ENCODE results near the gene CGB2.
"Not testable (repeated sequence)": the region's sequence is repeated elsewhere in the genome, so short reads cannot be mapped to it uniquely, and the experiment has no call there.

The CGB2 gene

GRCh38 chr19:49031642-49032301 is at the start of gene CGB2:
Gene CGB2 (plus strand): TSS chr19:49031890. CDS start chr19:49032096, 206 bp downstream.
- DNase-seq (ENCODE audit: low spot score): not testable (repeated sequence)

GRCh38 chr19:48982280-48982679 is 49.4 kb upstream of the CGB2 start:
- no peak for DNase-seq (ENCODE audit: low spot score)

GRCh38 chr19:48985711-48986110 is 46.0 kb upstream of the CGB2 start:
- DNase-seq (ENCODE audit: low spot score): no peak

GRCh38 chr19:48986211-48986610 is 45.5 kb upstream of the CGB2 start:
- DNase-seq (ENCODE audit: low spot score): no peak

GRCh38 chr19:48987323-48987722 is 44.4 kb upstream of the CGB2 start:
- no peak for DNase-seq (ENCODE audit: low spot score)

- DNase-seq (ENCODE audit: low spot score): no peak
Observed at GRCh38 chr19:48988286-48988685, 43.4 kb upstream of the CGB2 start.

- no peak for DNase-seq (ENCODE audit: low spot score)
Observed at GRCh38 chr19:48988860-48989259, 42.8 kb upstream of the CGB2 start.

GRCh38 chr19:48989701-48990291 is 41.9 kb upstream of the CGB2 start:
- DNase-seq (ENCODE audit: low spot score): no peak

- DNase-seq (ENCODE audit: low spot score): no peak
Observed at GRCh38 chr19:48990400-48990799, 41.3 kb upstream of the CGB2 start.

GRCh38 chr19:48991011-48991609 is 40.6 kb upstream of the CGB2 start:
- no peak for DNase-seq (ENCODE audit: low spot score)

GRCh38 chr19:48991873-48992580 is 39.7 kb upstream of the CGB2 start:
- DNase-seq (ENCODE audit: low spot score): no peak

- no peak for DNase-seq (ENCODE audit: low spot score)
Observed at GRCh38 chr19:48992581-48993174, 39.0 kb upstream of the CGB2 start.

GRCh38 chr19:48993175-48994034 is 38.3 kb upstream of the CGB2 start, which contains the start of the genes GYS1 and RUVBL2:
Gene GYS1 (minus strand): TSS chr19:48993309. CDS start chr19:48993112, 197 bp downstream.
Gene RUVBL2 (plus strand): TSS chr19:48993887. CDS start chr19:48993912, 25 bp downstream.
- DNase-seq (ENCODE audit: low spot score): peak; percentile 99

- DNase-seq (ENCODE audit: low spot score): no peak
Observed at GRCh38 chr19:48994035-48994386, 37.7 kb upstream of the CGB2 start.

GRCh38 chr19:48997972-48998371 is 33.7 kb upstream of the CGB2 start:
- no peak for DNase-seq (ENCODE audit: low spot score)

GRCh38 chr19:48999481-49000325 is 32.0 kb upstream of the CGB2 start:
- DNase-seq (ENCODE audit: low spot score): no peak

GRCh38 chr19:49004133-49004532 is 27.6 kb upstream of the CGB2 start:
- DNase-seq (ENCODE audit: low spot score): no peak

- no peak for DNase-seq (ENCODE audit: low spot score)
Observed at GRCh38 chr19:49004964-49005614, 26.6 kb upstream of the CGB2 start.

- DNase-seq (ENCODE audit: low spot score): no peak
Observed at GRCh38 chr19:49006905-49007304, 24.8 kb upstream of the CGB2 start.

GRCh38 chr19:49009828-49010227 is 21.9 kb upstream of the CGB2 start:
- DNase-seq (ENCODE audit: low spot score): no peak

Measured in left forelimb (tissue), 1 donor.